Suprapubic skin (tissue), 3 donors: ENCODE data around the gene PLEKHA3.

Experiments used
- POLR2AphosphoS5 ChIP-seq, 3 donors: sonication (generic); formaldehyde crosslinking; IDR thresholded peaks; one replicate each; pipeline ENCODE4 v1.6.1; 2017; ENCODE audit warnings: antibody characterized with exemption in 3 of 3
- TF ChIP-seq, protein P1 (sequence below), 2 donors: fragments of 200-600 bp in 1 of 2; fragments of 450-650 bp in 1 of 2; sonication (generic) in 1 of 2; IDR thresholded peaks; one replicate each; pipeline ENCODE4 v1.5.1; 2016 to 2019; ENCODE audit warnings: antibody characterized with exemption in 2 of 2, mild to moderate bottlenecking in 1 of 2, moderate library complexity in 1 of 2

GRCh38 chr2:178455947-178456346 lies 24.3 kb upstream of the PLEKHA3 start:
- no peak for TF ChIP-seq POLR2AphosphoS5 (IDR thresholded peaks at IDR 0.05)
- TF ChIP-seq, protein P1, sequence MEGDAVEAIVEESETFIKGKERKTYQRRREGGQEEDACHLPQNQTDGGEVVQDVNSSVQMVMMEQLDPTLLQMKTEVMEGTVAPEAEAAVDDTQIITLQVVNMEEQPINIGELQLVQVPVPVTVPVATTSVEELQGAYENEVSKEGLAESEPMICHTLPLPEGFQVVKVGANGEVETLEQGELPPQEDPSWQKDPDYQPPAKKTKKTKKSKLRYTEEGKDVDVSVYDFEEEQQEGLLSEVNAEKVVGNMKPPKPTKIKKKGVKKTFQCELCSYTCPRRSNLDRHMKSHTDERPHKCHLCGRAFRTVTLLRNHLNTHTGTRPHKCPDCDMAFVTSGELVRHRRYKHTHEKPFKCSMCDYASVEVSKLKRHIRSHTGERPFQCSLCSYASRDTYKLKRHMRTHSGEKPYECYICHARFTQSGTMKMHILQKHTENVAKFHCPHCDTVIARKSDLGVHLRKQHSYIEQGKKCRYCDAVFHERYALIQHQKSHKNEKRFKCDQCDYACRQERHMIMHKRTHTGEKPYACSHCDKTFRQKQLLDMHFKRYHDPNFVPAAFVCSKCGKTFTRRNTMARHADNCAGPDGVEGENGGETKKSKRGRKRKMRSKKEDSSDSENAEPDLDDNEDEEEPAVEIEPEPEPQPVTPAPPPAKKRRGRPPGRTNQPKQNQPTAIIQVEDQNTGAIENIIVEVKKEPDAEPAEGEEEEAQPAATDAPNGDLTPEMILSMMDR (IDR thresholded peaks at IDR 0.05), result no peak
